GM21723 (cell line): ENCODE results near the gene SLC25A25.

Experiments used
- ATAC-seq: cut with Tn5 transposase; IDR thresholded peaks from one replicate; pipeline ENCODE4 v1.9.1; 2021; ENCODE audit warnings: mild to moderate bottlenecking, moderate library complexity; ENCODE audit not compliant: unreplicated experiment

Gene SLC25A25

DNA sequence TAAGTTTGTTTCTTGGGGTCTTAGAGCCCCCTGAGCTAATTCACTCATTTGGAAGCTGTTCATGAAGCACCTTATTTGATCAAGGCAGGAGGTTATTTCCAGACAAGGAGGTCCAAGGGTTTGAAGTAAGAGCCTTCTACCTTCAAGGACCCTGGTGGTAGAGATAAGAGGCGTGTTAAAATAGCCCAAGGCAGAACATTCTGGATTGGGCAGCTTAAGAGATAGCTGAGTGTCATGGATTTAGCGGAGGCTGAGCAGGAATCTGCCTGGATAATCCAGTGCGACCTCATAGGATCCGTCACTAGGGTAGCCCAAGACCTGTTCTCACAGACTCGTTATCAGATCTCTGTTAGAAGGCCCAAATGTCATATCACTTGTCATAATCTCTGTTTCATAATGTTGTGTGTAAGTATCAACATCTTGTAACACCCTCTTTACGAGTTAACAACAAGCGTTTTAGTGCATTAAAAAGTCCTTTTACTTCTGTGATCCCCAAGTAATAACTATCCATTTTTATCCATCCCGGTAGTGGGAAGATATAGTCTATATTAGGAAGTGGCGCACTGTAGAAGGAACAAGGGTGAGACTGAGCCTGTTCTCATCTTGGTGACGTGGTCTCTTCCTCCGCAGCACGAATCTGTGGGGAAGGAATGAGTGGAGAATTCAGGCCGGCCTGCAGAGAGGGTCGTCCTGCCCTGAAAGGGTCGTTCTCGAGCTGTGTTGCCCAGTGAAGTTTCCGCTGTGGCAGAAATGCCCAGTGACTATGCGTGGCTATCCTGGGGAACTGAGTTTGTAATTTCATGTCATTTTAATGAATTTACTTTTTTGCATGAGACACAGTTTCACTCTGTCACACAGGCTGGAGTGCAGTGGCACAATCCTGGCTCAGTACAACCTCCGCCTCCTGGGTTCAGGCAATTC lies 28.8 kb downstream of the SLC25A25 start:
- no peak for ATAC-seq

DNA sequence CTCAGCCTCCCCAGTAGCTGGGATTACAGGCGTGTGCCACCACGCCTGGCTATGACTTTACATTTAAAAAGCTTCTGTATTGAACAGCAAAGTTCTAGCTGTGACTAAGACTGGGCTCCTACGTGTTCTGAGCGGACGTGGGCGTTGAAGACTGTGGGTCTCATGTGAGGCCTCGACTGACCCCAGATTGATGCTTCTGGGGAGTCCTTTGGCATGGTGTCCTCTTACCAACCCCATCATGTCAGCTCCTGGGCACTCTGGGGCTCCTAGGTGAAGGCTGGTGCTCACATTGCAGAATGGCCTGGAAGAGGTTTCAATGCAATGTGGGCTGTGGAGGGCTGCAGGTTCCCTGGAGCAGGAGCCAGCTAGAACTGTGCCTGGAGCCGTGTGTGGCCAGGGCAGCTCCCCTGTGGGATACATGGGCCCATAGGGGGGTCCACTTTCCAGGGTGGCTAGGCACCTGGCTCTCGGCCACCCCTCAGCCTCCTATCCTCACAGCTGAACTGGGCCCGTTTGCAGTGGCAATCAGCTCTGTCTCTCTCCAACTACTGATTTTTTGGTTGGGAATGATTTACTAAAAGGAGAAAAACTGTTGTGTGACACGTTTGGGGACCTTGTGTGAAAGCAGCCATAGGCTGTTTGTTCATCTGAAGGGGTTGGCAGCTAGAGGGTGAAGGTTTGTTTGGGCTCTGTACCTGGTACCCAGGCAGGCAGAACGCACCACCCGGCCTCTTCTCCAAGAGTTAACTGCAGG lies 29.7 kb downstream of the SLC25A25 start:
- no peak for ATAC-seq

DNA sequence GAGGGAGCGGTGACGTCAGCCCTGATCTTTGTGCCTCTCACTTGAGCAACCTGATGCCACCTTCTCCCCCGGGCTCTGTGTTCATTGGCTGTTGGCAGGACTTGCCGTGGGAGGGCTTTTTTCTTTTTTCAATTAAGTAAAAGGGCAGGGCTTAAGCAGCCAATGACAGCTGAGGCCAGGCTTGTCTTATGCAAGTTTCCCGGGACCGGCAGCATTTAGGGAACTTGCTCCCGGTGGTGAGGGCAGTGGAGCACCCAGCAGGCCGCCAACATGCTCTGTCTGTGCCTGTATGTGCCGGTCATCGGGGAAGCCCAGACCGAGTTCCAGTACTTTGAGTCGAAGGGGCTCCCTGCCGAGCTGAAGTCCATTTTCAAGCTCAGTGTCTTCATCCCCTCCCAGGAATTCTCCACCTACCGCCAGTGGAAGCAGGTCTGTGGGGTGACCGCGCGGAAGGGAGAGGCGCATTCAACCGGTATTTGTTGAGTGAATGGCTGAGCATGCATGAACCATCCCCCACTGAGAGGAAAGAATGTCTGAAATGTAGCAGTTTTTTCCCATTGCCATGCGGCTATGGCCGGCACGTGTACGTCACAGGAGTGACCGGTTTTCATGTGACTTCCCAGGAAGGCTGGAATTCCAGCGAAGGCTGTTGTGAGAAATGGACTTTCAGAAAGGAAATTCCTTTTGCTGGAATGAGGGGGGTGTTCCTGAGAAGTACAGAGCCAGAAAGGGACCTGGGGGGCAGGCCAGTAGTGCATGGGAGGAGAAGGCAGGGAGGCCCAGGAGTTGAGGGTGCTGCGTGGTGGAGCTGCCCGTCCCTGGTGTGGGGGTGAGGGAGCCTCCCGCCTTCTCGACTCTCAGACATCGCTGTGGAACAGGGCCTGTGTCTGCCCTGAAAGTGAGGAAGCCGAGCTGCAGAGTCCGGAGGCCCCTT lies 30.5 kb downstream of the SLC25A25 start:
- no peak for ATAC-seq

DNA sequence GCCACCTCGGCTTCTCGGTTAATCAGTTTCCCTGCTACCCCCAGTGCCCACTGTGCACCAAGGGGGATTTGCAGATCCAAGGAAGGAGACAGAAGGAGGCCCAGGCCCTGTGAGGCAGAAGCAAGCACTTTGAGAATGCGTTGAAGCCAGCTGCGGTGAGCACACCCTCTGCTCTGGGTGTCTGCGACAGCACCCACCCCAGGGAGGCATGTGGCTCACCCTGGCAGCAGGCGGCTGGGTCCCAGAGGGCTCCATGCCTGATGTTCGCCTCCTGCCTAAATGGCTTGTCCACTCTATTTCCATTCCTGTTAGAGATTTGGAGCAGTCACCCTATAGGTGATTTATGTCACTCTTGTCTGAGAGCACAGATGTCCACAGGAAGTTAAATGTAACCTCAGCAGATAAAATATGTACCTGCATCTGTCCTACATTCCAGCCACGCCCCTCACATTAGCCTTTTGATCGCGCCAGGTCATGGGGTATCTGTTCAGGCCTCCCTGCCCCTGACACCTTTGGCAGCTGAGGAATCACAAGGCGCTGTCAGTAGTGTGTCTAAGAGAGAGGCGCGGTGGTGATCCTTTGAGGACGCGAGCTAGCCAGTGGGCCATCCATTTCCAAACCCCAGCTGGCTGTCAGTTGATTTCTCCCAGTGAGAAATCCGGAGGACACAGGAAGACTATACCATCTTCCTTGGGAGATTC lies 31.3 kb downstream of the SLC25A25 start:
- no peak for ATAC-seq

GRCh38 chr9:128099932-128100491 lies 32.0 kb downstream of the SLC25A25 start:
- ATAC-seq = no peak

GRCh38 chr9:128100581-128100980 lies 32.5 kb downstream of the SLC25A25 start:
- ATAC-seq = no peak

DNA sequence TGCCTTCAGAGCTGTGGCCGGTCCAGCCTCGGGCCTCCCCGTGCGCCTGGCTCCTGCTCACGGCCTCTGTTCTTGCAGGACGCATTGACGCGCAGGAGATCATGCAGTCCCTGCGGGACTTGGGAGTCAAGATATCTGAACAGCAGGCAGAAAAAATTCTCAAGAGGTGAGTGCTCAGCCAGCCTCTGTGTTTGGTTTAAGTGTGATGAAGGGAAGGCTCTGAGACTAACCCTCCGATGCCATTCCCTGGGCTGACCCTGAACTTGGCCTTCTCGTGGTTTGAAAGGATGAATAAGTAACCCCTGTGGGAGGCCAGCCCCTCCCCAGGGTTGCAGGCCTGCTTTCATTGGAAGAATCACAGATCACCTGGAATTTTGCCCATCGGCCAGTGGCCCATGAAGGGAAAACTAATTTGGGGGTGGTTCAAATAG lies 33.2 kb downstream of the SLC25A25 start:
- ATAC-seq = no peak

DNA sequence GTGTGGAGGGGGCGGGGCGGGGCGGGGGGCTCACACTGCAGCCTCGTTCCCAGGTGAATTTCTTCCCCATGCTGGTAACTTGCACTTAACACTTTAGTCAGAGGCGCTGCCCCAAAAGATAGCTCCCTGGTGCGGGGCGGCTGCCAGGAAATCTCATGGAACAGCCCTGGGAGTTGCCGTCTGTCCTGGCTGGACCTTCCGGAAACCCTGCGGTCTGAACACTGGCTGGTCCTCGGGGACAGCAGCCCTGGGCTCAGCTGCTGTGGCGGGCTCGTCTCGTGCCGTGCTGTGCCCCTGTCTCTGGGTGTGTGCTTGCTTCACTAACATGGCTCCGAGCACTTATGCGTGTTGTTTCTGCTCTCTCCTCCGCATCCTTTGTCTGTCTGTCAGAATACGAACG lies 33.7 kb downstream of the SLC25A25 start:
- ATAC-seq = no peak

DNA sequence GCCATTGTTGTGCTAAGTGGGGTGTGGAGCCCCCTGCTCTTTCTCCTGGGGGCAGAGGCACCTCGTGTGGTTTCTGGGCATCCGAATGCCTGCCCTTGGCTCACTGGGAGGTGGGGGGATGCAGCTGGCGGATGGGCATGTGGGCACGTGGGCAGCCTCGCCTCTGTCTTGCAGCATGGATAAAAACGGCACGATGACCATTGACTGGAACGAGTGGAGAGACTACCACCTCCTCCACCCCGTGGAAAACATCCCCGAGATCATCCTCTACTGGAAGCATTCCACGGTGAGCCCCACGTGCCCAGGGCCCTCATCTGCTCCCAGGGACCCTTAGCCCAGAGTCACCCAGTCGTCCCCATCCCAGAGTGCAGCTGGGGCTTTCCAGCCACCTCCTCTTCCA lies 34.2 kb downstream of the SLC25A25 start:
- no peak for ATAC-seq

DNA sequence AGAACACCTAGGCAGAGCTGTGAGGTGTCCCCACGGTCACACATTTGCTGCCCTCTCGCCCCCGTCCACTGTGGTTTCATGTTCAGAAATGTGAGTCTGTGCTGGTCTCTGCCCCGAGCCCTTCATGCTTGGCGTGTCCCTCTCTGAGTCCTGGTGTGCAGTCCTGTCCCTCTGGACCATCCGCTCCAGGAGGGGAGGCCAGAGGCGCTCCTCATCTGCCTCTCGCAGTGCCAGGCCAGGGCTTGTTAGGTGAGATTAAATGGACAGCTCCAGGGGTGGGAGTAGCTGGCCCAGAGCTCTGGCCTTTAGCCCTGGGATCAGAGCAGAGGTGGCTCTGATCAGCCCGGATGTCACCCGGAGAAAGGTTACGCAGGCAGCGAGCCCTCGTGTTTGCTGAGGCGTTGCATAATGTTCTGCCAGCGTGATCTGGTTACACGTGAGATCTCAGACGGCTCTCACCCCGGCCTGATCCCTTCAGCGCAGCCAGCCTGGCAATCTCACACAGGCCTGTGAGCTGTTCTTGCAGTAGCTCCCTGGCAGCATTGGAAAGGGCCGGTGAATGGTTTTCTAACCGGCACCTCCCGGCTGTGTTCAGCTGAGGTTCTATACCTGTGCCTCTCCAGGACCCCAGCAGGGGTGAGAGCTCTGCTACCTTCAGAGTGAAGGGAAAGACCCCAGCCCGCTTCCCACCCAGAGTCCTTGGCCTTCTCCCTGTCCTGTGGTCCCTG lies 35.0 kb downstream of the SLC25A25 start:
- ATAC-seq = no peak

DNA sequence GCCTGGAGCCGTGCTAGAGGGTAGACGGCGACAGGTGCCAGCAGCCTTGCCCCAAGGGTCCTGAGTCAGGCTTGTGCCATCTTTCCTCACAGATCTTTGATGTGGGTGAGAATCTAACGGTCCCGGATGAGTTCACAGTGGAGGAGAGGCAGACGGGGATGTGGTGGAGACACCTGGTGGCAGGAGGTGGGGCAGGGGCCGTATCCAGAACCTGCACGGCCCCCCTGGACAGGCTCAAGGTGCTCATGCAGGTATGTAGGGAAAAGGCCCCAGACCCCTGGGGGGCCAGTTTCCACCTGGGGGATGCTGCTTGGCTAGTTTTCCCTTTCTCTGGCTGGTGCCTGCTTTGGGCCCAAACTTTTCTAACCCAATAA lies 35.5 kb downstream of the SLC25A25 start:
- no peak for ATAC-seq

GRCh38 chr9:128104171-128104618 lies 36.2 kb downstream of the SLC25A25 start:
- no peak for ATAC-seq

DNA sequence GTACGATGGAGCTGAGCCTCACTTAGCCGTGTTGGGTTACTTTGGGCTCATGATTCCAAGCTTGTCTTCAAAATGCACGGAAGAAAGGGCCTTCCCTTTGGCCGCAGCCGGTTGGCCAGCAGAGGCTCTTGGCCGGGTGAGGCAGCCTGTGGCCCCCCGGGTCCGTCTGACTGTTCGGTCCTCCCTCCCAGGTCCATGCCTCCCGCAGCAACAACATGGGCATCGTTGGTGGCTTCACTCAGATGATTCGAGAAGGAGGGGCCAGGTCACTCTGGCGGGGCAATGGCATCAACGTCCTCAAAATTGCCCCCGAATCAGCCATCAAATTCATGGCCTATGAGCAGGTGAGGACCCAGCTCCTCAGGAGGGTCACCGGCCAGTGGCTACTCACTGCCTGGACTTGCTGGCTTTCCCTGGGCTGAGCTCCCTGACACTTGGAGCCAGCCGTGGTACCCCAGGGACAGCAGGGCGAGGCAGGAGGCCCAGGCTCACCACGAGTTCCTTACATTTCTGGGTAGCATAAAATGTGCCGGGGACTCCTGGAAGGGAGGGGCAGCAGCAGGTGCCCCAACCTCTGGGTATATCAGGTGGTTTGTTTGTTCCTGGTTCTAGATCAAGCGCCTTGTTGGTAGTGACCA lies 37.6 kb downstream of the SLC25A25 start:
- no peak for ATAC-seq

DNA sequence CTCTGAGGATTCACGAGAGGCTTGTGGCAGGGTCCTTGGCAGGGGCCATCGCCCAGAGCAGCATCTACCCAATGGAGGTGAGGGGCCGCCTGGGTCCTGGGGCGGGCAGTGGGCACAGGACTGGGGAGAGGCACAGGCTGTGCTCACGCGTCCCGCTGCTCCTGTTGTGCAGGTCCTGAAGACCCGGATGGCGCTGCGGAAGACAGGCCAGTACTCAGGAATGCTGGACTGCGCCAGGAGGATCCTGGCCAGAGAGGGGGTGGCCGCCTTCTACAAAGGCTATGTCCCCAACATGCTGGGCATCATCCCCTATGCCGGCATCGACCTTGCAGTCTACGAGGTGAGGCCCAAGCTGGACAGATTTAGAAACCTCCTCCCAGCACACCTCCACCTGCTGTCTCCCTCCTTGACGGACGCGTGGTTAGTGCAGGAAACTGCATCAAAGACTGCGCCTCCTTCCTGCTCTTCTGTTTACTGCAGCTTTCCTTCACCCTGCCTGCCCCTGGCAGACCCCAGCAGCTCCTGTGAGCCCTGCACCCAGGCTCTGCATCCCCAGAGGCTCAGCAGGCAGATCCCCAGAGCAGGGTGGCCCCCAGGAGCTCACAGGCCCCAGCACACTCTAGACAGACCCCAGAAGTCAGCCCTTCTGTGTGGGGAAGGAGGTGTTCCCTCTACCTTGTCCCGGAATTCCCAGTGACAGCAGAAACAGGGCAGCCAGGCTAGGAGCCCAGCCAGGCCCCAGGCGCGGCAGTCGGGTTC lies 38.3 kb downstream of the SLC25A25 start:
- no peak for ATAC-seq

GRCh38 chr9:128106940-128107467 lies 39.0 kb downstream of the SLC25A25 start:
- no peak for ATAC-seq

DNA sequence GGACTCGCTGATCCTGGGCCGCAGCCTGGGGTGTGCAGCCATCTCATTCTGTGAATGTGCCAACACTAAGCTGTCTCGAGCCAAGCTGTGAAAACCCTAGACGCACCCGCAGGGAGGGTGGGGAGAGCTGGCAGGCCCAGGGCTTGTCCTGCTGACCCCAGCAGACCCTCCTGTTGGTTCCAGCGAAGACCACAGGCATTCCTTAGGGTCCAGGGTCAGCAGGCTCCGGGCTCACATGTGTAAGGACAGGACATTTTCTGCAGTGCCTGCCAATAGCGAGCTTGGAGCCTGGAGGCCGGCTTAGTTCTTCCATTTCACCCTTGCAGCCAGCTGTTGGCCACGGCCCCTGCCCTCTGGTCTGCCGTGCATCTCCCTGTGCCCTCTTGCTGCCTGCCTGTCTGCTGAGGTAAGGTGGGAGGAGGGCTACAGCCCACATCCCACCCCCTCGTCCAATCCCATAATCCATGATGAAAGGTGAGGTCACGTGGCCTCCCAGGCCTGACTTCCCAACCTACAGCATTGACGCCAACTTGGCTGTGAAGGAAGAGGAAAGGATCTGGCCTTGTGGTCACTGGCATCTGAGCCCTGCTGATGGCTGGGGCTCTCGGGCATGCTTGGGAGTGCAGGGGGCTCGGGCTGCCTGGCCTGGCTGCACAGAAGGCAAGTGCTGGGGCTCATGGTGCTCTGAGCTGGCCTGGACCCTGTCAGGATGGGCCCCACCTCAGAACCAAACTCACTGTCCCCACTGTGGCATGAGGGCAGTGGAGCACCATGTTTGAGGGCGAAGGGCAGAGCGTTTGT lies 39.6 kb downstream of the SLC25A25 start:
- no peak for ATAC-seq
